Loucy (cell line): Measurements from ENCODE around the gene FAM110C.

Experiments
- EZH2phosphoT487 ChIP-seq: fragments of 200-600 bp; IDR thresholded peaks from 2 replicates; pipeline ENCODE4 v1.6.1; 2018; ENCODE audit warnings: antibody characterized with exemption, mild to moderate bottlenecking, moderate library complexity, borderline replicate concordance
- TF ChIP-seq, protein P1 (sequence below): fragments of 200-600 bp; sonication (generic); conservative IDR thresholded peaks from 2 replicates; pipeline ENCODE4 v1.5.1; 2014; ENCODE audit warnings: mild to moderate bottlenecking, antibody characterized with exemption, low read length

DNA sequence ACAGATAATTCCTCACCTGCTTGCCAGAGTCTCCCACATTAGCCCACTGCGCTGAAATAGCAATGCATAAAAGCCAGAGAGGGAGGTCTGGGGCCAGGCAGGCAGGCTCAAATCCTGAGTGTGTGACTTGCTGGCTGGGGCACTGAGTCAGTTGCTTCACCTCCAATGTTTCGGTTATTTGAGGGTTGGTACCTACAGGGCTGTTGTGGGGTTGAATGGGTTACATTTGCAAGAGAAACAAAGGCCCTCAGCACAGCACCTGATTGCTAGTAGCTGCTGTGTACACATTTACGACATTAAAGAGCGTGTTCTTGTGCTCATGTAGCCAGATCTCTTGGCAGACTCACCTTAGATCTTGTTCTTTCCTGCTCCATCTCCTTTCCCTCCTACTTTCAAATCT, 34.1 kb upstream of the FAM110C start:
- TF ChIP-seq, protein P1, sequence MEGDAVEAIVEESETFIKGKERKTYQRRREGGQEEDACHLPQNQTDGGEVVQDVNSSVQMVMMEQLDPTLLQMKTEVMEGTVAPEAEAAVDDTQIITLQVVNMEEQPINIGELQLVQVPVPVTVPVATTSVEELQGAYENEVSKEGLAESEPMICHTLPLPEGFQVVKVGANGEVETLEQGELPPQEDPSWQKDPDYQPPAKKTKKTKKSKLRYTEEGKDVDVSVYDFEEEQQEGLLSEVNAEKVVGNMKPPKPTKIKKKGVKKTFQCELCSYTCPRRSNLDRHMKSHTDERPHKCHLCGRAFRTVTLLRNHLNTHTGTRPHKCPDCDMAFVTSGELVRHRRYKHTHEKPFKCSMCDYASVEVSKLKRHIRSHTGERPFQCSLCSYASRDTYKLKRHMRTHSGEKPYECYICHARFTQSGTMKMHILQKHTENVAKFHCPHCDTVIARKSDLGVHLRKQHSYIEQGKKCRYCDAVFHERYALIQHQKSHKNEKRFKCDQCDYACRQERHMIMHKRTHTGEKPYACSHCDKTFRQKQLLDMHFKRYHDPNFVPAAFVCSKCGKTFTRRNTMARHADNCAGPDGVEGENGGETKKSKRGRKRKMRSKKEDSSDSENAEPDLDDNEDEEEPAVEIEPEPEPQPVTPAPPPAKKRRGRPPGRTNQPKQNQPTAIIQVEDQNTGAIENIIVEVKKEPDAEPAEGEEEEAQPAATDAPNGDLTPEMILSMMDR, result no peak
- TF ChIP-seq EZH2phosphoT487, result no peak
